ENCODE measurements around the gene CFAP45. TPM values are rescaled to one million over a fixed set of nuclear protein-coding genes. Genes with fewer than 3 reads are reported as not detected.

Gene CFAP45
- polyA plus RNA-seq, 2 of the 4 experiments (the other 2 are of a cell fraction), result 0.67 to 0.89 TPM

GRCh38 chr1:159935305-159935704, 35.3 kb upstream of the CFAP45 start (continued):
- TF ChIP-seq RNF2 (IDR thresholded peaks at IDR 0.05; ENCODE audit: borderline replicate concordance, low read depth) (no peak), RAD21 (conservative IDR thresholded peaks at IDR 0.05 in 1 of 2, IDR thresholded peaks at IDR 0.05 in 1 of 2) (no peak), EHMT2 (IDR thresholded peaks at IDR 0.05; ENCODE audit: low read depth) (no peak), ZC3H11A (IDR thresholded peaks at IDR 0.05) (no peak), RCOR1 (IDR thresholded peaks at IDR 0.05; ENCODE audit: low read depth, low read length) (no peak), CBX2 (IDR thresholded peaks at IDR 0.05; ENCODE audit: borderline replicate concordance, low read depth) (no peak), HOXA7 (CRISPR knock-in tag; IDR thresholded peaks at IDR 0.05) (no peak)

DNA sequence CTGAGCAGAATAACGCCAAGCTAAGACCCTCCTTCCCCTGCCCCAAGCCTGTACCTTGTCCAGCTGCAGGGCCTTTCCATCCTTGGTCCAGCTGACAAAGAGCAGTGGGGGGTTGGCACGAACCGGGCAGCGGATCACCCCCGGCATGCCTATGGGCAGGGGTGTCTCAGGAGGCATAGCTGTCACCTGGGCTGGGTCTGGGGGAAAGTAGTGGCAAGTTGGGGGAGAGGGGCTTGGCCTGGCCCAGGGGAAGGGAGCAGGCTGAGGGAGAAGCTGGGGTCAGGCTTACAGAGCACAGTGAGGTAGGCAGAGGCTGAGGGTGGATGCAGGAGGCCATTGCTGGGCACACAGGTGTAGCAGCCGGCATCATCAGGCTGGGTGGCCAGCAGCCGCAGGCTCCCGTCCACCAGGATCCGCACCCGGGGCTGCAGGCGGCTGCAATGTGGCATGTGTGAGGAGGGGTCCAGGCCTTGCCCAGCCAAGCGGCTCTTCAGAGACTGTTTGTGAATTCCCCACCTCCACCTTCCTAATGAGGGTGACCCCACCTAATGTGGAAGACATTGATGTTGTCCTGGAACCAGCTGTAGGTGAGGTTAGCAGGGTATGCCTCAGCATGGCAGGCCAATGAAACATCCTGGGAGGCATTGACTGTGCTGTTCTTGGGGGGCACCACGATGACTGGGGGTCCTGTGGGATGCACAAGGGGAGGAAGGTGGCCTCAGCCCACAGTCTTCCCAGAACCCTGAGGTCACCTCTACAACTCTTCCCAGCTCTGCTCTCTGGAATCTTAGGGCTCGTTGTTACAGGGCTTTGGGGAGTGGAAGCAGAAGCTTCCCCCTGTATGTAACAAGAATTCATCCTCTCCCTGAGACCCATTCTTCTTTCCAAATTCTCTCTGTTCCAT, 34.4 kb upstream of the CFAP45 start:
- FAIRE-seq (no peak), DNase-seq (ENCODE audit: low read depth in 1 of 2, low spot score in 1 of 2) (no peak), ATAC-seq (no peak)
- WGBS (ENCODE audit: missing lambda C conversion rate), result 83% methylated on average over 12 of the region's 14 CpGs
- POLR2A ChIA-PET, result interaction anchor here (2.0 kb wide), 1 partner anchor 9 kb away, joined by 5 read pairs; the partner anchor contains the start of gene TAGLN2
- Histone ChIP-seq H3K4me3 (no peak overlapping the region), H3K4me2 (no peak overlapping the region), H3K9me3 (no peaks in the 10 kb centered on the region), H3K27ac (no peak overlapping the region), H3K4me1 (peaks cover 20% of the 10 kb centered on the region)
- CTCF ChIA-PET, result interaction anchor here (0.9 to 22.4 kb wide), 14 partner anchors 9 to 442 kb away, joined by 3 to 665 read pairs (median 4); partner anchors contain the start of genes IGSF9 and TAGLN2
- no peak for TF ChIP-seq SREBF2 (IDR thresholded peaks at IDR 0.05)
- no peak for TF ChIP-seq RFX5 (IDR thresholded peaks at IDR 0.05)
- TF ChIP-seq, protein P1, sequence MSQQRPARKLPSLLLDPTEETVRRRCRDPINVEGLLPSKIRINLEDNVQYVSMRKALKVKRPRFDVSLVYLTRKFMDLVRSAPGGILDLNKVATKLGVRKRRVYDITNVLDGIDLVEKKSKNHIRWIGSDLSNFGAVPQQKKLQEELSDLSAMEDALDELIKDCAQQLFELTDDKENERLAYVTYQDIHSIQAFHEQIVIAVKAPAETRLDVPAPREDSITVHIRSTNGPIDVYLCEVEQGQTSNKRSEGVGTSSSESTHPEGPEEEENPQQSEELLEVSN (IDR thresholded peaks at IDR 0.05; ENCODE audit: borderline replicate concordance, low read depth), result no peak

DNA sequence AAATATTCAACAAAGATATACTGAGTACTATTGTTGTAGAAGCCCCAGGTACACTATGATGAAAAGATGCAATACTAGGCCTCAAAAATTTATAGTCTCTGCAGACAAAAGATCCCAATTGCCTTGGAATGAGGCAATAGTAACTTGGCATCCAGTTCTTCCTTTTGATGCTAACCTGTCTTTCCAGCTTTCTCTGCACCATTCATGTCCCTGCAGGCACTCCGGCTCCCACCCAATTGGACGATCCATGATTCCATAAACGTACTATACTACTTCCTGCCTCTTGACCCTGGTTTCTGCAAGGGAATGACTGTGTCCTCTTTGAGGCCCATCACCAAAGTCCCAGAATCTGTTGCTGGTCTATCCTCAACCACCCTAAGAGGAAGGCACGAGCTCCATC, 33.4 kb upstream of the CFAP45 start:
- H3K27ac ChIP-seq, result no peak overlapping the region
- H3K4me1 ChIP-seq, result peaks cover 20% of the 10 kb centered on the region
- ChIA-PET CTCF (interaction anchor here (0.9 to 22.4 kb wide), 11 partner anchors 8 to 152 kb away, joined by 3 to 665 read pairs (median 7); partner anchors contain the start of genes IGSF9 and TAGLN2), POLR2A (interaction anchor here (2.0 kb wide), 1 partner anchor 8 kb away, joined by 5 read pairs; the partner anchor contains the start of gene TAGLN2)
- no peak for DNase-seq (ENCODE audit: low read depth in 1 of 2, low spot score in 1 of 2)
- H3K9me3 ChIP-seq, result no peaks in the 10 kb centered on the region
- WGBS (ENCODE audit: missing lambda C conversion rate), result 79% methylated on average over 4 of the region's 4 CpGs
- no peak overlapping the region for H3K4me2 ChIP-seq
- TF ChIP-seq HES2 (IDR thresholded peaks at IDR 0.05) (no peak), EHF (CRISPR knock-in tag; IDR thresholded peaks at IDR 0.05) (no peak), EP300 (IDR thresholded peaks at IDR 0.05) (no peak), EHMT2 (IDR thresholded peaks at IDR 0.05; ENCODE audit: low read depth) (no peak), HDAC2 (IDR thresholded peaks at IDR 0.05) (no peak), RAD21 (conservative IDR thresholded peaks at IDR 0.05 in 1 of 2, IDR thresholded peaks at IDR 0.05 in 1 of 2) (no peak), ZFP36 (IDR thresholded peaks at IDR 0.05; ENCODE audit: borderline replicate concordance, partially characterized antibody) (no peak), CHD2 (IDR thresholded peaks at IDR 0.05; ENCODE audit: low read length, partially characterized antibody) (no peak), HMGXB4 (CRISPR knock-in tag; IDR thresholded peaks at IDR 0.05; ENCODE audit: borderline replicate concordance) (no peak), HOXA7 (CRISPR knock-in tag; IDR thresholded peaks at IDR 0.05) (no peak), PHF8 (IDR thresholded peaks at IDR 0.05; ENCODE audit: borderline replicate concordance, low read depth) (no peak), MAFK (IDR thresholded peaks at IDR 0.05; ENCODE audit: partially characterized antibody) (no peak), RFX5 (IDR thresholded peaks at IDR 0.05) (no peak), RNF2 (IDR thresholded peaks at IDR 0.05; ENCODE audit: borderline replicate concordance, low read depth) (no peak), RCOR1 (IDR thresholded peaks at IDR 0.05; ENCODE audit: low read depth, low read length) (no peak), CHD4 (IDR thresholded peaks at IDR 0.05; ENCODE audit: borderline replicate concordance) (no peak), FOSB (CRISPR knock-in tag; IDR thresholded peaks at IDR 0.05) (no peak)
- TF ChIP-seq, protein P2, sequence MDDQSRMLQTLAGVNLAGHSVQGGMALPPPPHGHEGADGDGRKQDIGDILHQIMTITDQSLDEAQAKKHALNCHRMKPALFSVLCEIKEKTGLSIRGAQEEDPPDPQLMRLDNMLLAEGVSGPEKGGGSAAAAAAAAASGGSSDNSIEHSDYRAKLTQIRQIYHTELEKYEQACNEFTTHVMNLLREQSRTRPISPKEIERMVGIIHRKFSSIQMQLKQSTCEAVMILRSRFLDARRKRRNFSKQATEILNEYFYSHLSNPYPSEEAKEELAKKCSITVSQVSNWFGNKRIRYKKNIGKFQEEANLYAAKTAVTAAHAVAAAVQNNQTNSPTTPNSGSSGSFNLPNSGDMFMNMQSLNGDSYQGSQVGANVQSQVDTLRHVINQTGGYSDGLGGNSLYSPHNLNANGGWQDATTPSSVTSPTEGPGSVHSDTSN (IDR thresholded peaks at IDR 0.05), result no peak
- TF ChIP-seq, protein P3, sequence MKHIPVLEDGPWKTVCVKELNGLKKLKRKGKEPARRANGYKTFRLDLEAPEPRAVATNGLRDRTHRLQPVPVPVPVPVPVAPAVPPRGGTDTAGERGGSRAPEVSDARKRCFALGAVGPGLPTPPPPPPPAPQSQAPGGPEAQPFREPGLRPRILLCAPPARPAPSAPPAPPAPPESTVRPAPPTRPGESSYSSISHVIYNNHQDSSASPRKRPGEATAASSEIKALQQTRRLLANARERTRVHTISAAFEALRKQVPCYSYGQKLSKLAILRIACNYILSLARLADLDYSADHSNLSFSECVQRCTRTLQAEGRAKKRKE (CRISPR knock-in tag; IDR thresholded peaks at IDR 0.05; ENCODE audit: low read depth), result no peak
- TF ChIP-seq, protein P4, sequence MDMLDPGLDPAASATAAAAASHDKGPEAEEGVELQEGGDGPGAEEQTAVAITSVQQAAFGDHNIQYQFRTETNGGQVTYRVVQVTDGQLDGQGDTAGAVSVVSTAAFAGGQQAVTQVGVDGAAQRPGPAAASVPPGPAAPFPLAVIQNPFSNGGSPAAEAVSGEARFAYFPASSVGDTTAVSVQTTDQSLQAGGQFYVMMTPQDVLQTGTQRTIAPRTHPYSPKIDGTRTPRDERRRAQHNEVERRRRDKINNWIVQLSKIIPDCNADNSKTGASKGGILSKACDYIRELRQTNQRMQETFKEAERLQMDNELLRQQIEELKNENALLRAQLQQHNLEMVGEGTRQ (IDR thresholded peaks at IDR 0.05), result no peak
- FAIRE-seq, result no peak
- no peak for ATAC-seq
- H3K4me3 ChIP-seq, result no peak overlapping the region
